Hepatocyte (in vitro differentiated cells): ENCODE data around the gene KCNJ8. TPM values are rescaled to one million over a fixed set of nuclear protein-coding genes. Genes with fewer than 3 reads are reported as not detected.

Experiments used
- DNase-seq: peaks from one replicate; pipeline ENCODE4 v3.0.0-alpha.2; 2016; ENCODE audit warnings: low spot score
- H2AFZ ChIP-seq: fragments of 200-600 bp; sonication (generic); 2 replicates; pipeline ENCODE4 v1.6.0; 2016; ENCODE audit warnings: antibody characterized with exemption, mild to moderate bottlenecking
- H3K27ac ChIP-seq: fragments of 200-600 bp; sonication (generic); 2 replicates; pipeline ENCODE4 v1.5.1; 2016; ENCODE audit warnings: mild to moderate bottlenecking
- H3K27me3 ChIP-seq: fragments of 200-600 bp; sonication (generic); 2 replicates; pipeline ENCODE4 v1.6.1; 2016
- H3K36me3 ChIP-seq: fragments of 200-600 bp; sonication (generic); replicated peaks from 2 replicates; pipeline ENCODE4 v1.5.1; 2016; ENCODE audit warnings: low read depth; ENCODE audit not compliant: insufficient read depth
- H3K4me1 ChIP-seq: fragments of 200-600 bp; sonication (generic); 2 replicates; pipeline ENCODE4 v1.5.1; 2016; ENCODE audit warnings: mild to moderate bottlenecking, moderate library complexity; ENCODE audit not compliant: insufficient read depth
- H3K4me2 ChIP-seq: fragments of 200-600 bp; sonication (generic); 2 replicates; pipeline ENCODE4 v1.6.0; 2016
- H3K4me3 ChIP-seq: fragments of 200-600 bp; sonication (generic); 2 replicates; pipeline ENCODE4 v1.5.1; 2016; ENCODE audit warnings: mild to moderate bottlenecking
- H3K79me2 ChIP-seq: fragments of 200-600 bp; sonication (generic); 2 replicates; pipeline ENCODE4 v1.6.0; 2017; ENCODE audit warnings: mild to moderate bottlenecking
- H3K9me2 ChIP-seq: fragments of 200-600 bp; sonication (generic); replicated peaks from 2 replicates; pipeline ENCODE4 v1.6.0; 2017; ENCODE audit warnings: mild to moderate bottlenecking; ENCODE audit not compliant: insufficient read depth
- H3K9me3 ChIP-seq: fragments of 200-600 bp; sonication (generic); 2 replicates; pipeline ENCODE4 v1.5.1; 2016; ENCODE audit warnings: low read depth, mild to moderate bottlenecking
- H4K20me1 ChIP-seq: fragments of 200-600 bp; sonication (generic); 2 replicates; pipeline ENCODE4 v1.6.0; 2016; ENCODE audit warnings: mild to moderate bottlenecking; ENCODE audit not compliant: insufficient read depth, poor library complexity, severe bottlenecking
- EZH2 ChIP-seq: fragments of 200-600 bp; sonication (generic); IDR thresholded peaks from 2 replicates; pipeline ENCODE4 v1.6.1; 2016; ENCODE audit warnings: antibody characterized with exemption, mild to moderate bottlenecking, borderline replicate concordance
- EZH2phosphoT487 ChIP-seq: fragments of 200-600 bp; sonication (generic); IDR thresholded peaks from one replicate; pipeline ENCODE4 v1.6.1; 2018; ENCODE audit warnings: antibody characterized with exemption, mild to moderate bottlenecking, low read depth, moderate library complexity; ENCODE audit not compliant: unreplicated experiment, severe bottlenecking
- WGBS: methylation state at CpG from one replicate; pipeline ENCODE4 v1.1.6; 2016; ENCODE audit warnings: low lambda C conversion rate; ENCODE audit errors: missing lambda C conversion rate; 5-methylcytosine and 5-hydroxymethylcytosine counted together
- polyA plus RNA-seq: library from polyadenylated mRNA; unstranded; fragments of >200 nt; fragmentation: Nextera tagmentation; extraction: Ambion mirVana; gene quantifications from 2 replicates; pipeline ENCODE4 v1.2.1, GENCODE V29; 2016
- total RNA-seq: library from RNA; depleted of rRNA; stranded (reverse); fragments of >200 nt; gene quantifications from 2 replicates; pipeline ENCODE4 v1.2.3, GENCODE V29; 2014
- TF ChIP-seq, protein P1 (sequence below): fragments of 200-600 bp; sonication (generic); IDR thresholded peaks from 2 replicates; pipeline ENCODE4 v1.5.1; 2016; ENCODE audit warnings: antibody characterized with exemption, mild to moderate bottlenecking; ENCODE audit not compliant: poor library complexity

Gene KCNJ8
- total and polyA plus RNA-seq, 2 experiments from 2014 or later, result 15.8 to 37.3 TPM

DNA sequence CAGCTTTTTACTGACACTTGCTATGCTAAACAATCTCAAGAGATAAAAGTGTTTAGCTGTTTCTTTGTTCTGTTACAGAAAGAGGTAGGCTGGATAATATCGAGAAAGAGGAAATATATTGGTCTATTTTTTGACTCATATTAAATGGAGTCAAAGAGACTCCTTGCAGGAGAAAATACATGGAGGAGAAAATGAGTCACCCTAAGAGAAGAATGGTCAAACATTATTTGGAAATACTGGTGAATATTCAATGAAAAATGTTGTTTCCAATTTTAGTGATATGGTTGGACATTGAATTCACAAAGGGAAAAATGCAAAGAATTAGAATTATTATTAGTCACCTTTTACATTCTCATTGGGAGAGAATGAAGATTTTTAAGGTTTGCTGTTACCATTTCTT is 3.2 kb downstream of the KCNJ8 start:
- no peaks in the 10 kb centered on the region for H3K79me2 ChIP-seq
- H3K4me2 ChIP-seq, result peak overlapping the region; percentile 90
- H3K27me3 ChIP-seq, result peaks cover 5% of the 10 kb centered on the region
- H3K9me2 ChIP-seq, result no peaks in the 10 kb centered on the region
- no peak overlapping the region for H3K27ac ChIP-seq
- no peak for DNase-seq
- H3K4me1 ChIP-seq, result peaks cover 3% of the 10 kb centered on the region
- H4K20me1 ChIP-seq, result no peaks in the 10 kb centered on the region
- TF ChIP-seq, protein P1, sequence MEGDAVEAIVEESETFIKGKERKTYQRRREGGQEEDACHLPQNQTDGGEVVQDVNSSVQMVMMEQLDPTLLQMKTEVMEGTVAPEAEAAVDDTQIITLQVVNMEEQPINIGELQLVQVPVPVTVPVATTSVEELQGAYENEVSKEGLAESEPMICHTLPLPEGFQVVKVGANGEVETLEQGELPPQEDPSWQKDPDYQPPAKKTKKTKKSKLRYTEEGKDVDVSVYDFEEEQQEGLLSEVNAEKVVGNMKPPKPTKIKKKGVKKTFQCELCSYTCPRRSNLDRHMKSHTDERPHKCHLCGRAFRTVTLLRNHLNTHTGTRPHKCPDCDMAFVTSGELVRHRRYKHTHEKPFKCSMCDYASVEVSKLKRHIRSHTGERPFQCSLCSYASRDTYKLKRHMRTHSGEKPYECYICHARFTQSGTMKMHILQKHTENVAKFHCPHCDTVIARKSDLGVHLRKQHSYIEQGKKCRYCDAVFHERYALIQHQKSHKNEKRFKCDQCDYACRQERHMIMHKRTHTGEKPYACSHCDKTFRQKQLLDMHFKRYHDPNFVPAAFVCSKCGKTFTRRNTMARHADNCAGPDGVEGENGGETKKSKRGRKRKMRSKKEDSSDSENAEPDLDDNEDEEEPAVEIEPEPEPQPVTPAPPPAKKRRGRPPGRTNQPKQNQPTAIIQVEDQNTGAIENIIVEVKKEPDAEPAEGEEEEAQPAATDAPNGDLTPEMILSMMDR, result no peak
- TF ChIP-seq EZH2phosphoT487 (no peak), EZH2 (no peak)
- H3K36me3 ChIP-seq, result no peaks in the 10 kb centered on the region
- H2AFZ ChIP-seq, result no peak overlapping the region
- no peaks in the 10 kb centered on the region for H3K9me3 ChIP-seq
- 87% methylated on average over 1 of the region's 1 CpG for WGBS
- H3K4me3 ChIP-seq, result no peak overlapping the region

DNA sequence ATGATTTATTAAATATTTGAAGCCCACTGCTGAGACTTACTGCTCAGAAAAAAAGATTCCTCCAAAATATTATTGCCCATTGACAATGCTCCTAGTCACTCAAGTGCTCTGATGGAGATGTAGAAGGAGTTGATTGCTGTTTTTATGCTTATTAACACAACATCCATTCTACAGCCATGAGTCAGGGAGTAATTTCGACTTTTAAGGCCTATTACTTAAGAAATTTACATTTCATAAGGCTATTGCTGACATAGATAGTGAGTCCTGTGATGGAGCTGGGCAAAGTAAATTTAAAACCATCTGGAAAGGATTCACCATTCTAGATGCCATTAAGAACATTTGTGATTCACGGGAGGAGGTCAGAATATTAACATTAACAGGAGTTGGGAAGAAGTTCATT is 5.2 kb downstream of the KCNJ8 start:
- Histone ChIP-seq H3K79me2 (no peaks in the 10 kb centered on the region), H3K27ac (no peak overlapping the region), H3K4me1 (peaks cover 3% of the 10 kb centered on the region), H3K36me3 (no peaks in the 10 kb centered on the region), H4K20me1 (no peaks in the 10 kb centered on the region), H3K9me2 (no peaks in the 10 kb centered on the region), H3K4me2 (no peak overlapping the region), H2AFZ (no peak overlapping the region), H3K27me3 (peaks cover 5% of the 10 kb centered on the region), H3K4me3 (no peak overlapping the region), H3K9me3 (no peaks in the 10 kb centered on the region)
- WGBS, result 66% methylated on average over 2 of the region's 2 CpGs
- no peak for DNase-seq
- TF ChIP-seq, protein P1, result no peak
- TF ChIP-seq EZH2phosphoT487, result no peak
- TF ChIP-seq EZH2, result no peak

DNA sequence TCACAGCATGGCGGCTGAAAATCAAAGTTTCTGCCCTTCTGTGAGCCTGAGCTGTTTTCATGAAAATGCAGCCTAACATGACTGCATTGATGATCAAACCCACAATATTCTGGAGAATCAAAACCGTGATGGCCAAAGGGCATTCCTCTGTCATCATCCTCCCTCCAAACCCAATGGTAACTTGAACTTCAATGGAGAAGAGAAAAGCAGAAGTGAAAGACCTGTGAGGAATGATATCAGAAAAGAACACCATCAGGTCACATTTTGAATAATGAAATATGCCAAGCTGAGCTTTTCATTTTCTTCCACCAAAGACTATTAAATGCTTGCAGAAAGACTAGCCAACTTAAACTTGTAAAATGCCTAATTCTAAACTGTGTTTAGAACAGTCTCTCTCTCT is 8.1 kb downstream of the KCNJ8 start:
- no peak for DNase-seq
- TF ChIP-seq EZH2, result no peak
- TF ChIP-seq EZH2phosphoT487, result no peak
- TF ChIP-seq, protein P1, result no peak
- H3K27me3 ChIP-seq, result no peaks in the 10 kb centered on the region
- no peak overlapping the region for H3K27ac ChIP-seq
- no peaks in the 10 kb centered on the region for H3K79me2 ChIP-seq
- H3K36me3 ChIP-seq, result no peaks in the 10 kb centered on the region
- no peaks in the 10 kb centered on the region for H4K20me1 ChIP-seq
- peaks cover 10% of the 10 kb centered on the region for H3K4me1 ChIP-seq
- H3K9me2 ChIP-seq, result no peaks in the 10 kb centered on the region
- 94% methylated on average over 2 of the region's 2 CpGs for WGBS
- H3K9me3 ChIP-seq, result no peaks in the 10 kb centered on the region
- H2AFZ ChIP-seq, result no peak overlapping the region
- no peak overlapping the region for H3K4me2 ChIP-seq
- H3K4me3 ChIP-seq, result no peak overlapping the region

DNA sequence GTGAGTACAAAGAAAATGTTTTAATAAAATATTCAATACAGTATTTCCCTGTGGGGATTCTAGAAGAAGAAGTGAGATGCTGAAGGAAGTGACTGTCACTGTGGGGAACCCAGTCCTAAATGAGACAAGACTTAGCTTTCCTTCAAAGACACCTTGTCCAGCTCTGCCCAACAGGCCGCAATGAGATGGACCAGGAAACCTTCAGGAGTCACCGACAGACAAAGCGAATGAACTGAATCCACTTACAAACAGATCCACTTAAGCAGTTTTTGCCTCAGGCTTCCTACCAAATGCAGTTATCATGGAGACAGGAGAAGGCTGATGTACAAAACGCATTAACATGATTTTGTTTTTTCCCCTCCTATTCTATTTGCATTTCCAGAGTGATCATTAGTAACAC is 9.6 kb downstream of the KCNJ8 start:
- DNase-seq, result no peak
- H3K9me2 ChIP-seq, result no peaks in the 10 kb centered on the region
- H3K9me3 ChIP-seq, result no peaks in the 10 kb centered on the region
- H3K4me1 ChIP-seq, result peaks cover 10% of the 10 kb centered on the region
- H3K27me3 ChIP-seq, result no peaks in the 10 kb centered on the region
- H3K27ac ChIP-seq, result peak overlapping the region; percentile 87
- H3K4me2 ChIP-seq, result no peak overlapping the region
- no peaks in the 10 kb centered on the region for H3K36me3 ChIP-seq
- H2AFZ ChIP-seq, result no peak overlapping the region
- 83% methylated on average over 4 of the region's 4 CpGs for whole genome bisulfite sequencing
- H3K4me3 ChIP-seq, result no peak overlapping the region
- TF ChIP-seq, protein P1, result no peak
- no peak for TF ChIP-seq EZH2
- TF ChIP-seq EZH2phosphoT487, result no peak
- no peaks in the 10 kb centered on the region for H4K20me1 ChIP-seq
- no peaks in the 10 kb centered on the region for H3K79me2 ChIP-seq
